Body of pancreas (tissue), 4 donors: ENCODE data around the gene MAPK7.

ENCODE experiments used
- POLR2A ChIP-seq, 3 donors: fragments of 450-650 bp; IDR thresholded peaks; one replicate each; pipeline ENCODE4 v1.6.1; 2016; ENCODE audit warnings: antibody characterized with exemption in 3 of 3, mild to moderate bottlenecking in 2 of 3
- TF ChIP-seq, protein P1 (sequence below), 7 experiments: fragments of 450-650 bp in 4 of 7; fragments of 200-600 bp in 3 of 7; sonication (generic) in 3 of 7; IDR thresholded peaks; one replicate each; pipeline ENCODE4 v1.5.1; 2016 to 2019; ENCODE audit warnings: antibody characterized with exemption in 7 of 7

DNA sequence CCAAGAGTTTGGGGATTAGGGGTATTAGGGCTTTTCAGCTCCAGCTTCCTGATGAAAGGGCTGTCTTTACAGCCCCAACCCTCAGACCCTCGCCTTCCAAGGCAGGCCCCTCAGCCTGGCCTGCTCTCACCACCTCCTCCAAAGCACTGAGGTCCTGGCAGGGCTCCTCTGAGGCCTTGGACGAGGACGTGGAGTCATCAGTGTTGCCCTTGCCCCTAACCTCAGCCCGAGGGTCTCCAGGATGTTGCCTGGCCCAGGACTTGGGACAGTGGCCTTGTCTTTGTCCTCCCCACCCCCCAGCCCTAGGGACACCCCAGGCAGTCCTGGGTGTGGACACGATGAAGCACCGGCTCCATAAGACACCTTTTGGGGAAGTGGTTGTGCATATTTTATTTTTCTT, 44.0 kb upstream of the MAPK7 start:
- TF ChIP-seq, protein P1, sequence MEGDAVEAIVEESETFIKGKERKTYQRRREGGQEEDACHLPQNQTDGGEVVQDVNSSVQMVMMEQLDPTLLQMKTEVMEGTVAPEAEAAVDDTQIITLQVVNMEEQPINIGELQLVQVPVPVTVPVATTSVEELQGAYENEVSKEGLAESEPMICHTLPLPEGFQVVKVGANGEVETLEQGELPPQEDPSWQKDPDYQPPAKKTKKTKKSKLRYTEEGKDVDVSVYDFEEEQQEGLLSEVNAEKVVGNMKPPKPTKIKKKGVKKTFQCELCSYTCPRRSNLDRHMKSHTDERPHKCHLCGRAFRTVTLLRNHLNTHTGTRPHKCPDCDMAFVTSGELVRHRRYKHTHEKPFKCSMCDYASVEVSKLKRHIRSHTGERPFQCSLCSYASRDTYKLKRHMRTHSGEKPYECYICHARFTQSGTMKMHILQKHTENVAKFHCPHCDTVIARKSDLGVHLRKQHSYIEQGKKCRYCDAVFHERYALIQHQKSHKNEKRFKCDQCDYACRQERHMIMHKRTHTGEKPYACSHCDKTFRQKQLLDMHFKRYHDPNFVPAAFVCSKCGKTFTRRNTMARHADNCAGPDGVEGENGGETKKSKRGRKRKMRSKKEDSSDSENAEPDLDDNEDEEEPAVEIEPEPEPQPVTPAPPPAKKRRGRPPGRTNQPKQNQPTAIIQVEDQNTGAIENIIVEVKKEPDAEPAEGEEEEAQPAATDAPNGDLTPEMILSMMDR (IDR thresholded peaks at IDR 0.05), result no peak
- TF ChIP-seq POLR2A (IDR thresholded peaks at IDR 0.05), result no peak
